Keratinocyte (primary cell): ENCODE measurements around the gene SOS1.

ENCODE experiments used
- EZH2 ChIP-seq: IDR thresholded peaks from one replicate; pipeline ENCODE4 v1.6.1; 2012; ENCODE audit warnings: inconsistent platforms, mild to moderate bottlenecking, low read length, moderate library complexity
- TF ChIP-seq, protein P1 (sequence below), 3 experiments: IDR thresholded peaks in 1 of 3; conservative IDR thresholded peaks in 1 of 3; optimal IDR thresholded peaks in 1 of 3; 2 replicates in 2 of 3; 3 replicates in 1 of 3; pipeline versions ENCODE3 to v1.5.1; 2011; ENCODE audit warnings: low read length in 3 of 3, mild to moderate bottlenecking in 3 of 3, moderate library complexity in 2 of 3, control low read depth in 1 of 3, inconsistent platforms in 1 of 3; ENCODE audit not compliant: insufficient read depth in 2 of 3; ENCODE audit errors: extremely low read depth in 1 of 3

DNA sequence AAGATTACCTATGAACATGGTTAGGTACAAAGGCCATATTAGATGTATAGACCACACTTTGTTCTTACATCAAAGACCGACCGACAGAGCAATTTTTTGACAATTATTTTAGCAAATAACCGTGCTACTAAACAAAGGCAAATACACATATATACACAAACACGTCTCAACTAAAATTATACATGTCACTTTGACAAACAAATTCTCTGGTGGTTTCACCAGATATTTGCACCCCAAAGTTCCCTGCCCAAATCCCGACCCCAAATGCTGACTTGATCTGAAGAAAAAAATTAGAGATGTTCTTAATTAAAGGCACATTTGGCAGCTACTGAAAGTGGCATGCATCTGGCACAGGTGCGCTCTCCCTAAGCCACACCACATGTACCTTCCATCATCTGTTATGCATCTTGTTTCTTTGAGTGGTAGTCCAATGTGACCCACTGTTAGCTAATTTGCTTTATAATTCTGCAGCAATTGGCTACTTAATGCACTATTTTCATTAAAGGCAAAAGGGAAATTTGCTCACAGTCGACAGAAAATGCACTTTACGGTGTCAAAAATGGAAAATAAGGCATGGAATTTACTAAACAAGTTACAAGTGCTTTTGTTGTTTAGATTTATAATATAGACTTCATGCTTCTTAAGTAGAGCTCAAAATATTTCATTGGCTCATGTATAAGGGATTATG is 139.0 kb downstream of the SOS1 start:
- TF ChIP-seq, protein P1, sequence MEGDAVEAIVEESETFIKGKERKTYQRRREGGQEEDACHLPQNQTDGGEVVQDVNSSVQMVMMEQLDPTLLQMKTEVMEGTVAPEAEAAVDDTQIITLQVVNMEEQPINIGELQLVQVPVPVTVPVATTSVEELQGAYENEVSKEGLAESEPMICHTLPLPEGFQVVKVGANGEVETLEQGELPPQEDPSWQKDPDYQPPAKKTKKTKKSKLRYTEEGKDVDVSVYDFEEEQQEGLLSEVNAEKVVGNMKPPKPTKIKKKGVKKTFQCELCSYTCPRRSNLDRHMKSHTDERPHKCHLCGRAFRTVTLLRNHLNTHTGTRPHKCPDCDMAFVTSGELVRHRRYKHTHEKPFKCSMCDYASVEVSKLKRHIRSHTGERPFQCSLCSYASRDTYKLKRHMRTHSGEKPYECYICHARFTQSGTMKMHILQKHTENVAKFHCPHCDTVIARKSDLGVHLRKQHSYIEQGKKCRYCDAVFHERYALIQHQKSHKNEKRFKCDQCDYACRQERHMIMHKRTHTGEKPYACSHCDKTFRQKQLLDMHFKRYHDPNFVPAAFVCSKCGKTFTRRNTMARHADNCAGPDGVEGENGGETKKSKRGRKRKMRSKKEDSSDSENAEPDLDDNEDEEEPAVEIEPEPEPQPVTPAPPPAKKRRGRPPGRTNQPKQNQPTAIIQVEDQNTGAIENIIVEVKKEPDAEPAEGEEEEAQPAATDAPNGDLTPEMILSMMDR (optimal IDR thresholded peaks at IDR 0.05 in 1 of 3, IDR thresholded peaks at IDR 0.05 in 1 of 3, conservative IDR thresholded peaks at IDR 0.05 in 1 of 3; ENCODE audit: extremely low read depth in 1 of 3, insufficient read depth in 2 of 3, low read length in 3 of 3): no peak
- no peak for TF ChIP-seq EZH2
